Osteoblast (primary cell): ENCODE results near the gene INTS11. TPM values are rescaled to one million over a fixed set of nuclear protein-coding genes. Genes with fewer than 3 reads are reported as not detected.
A peak's percentile ranks its signal among the peaks of the same experiment; 100 is the strongest.

Experiments
- DNase-seq: peaks from one replicate; pipeline ENCODE4 v3.0.0; 2011; ENCODE audit warnings: low spot score, mixed read lengths; ENCODE audit not compliant: insufficient read length; ENCODE audit errors: missing footprints
- H2AFZ ChIP-seq: 2 replicates; pipeline ENCODE4 v1.6.0; 2011; ENCODE audit warnings: mild to moderate bottlenecking, low read length
- H3K27ac ChIP-seq: 2 replicates; pipeline ENCODE4 v1.5.1; 2011; ENCODE audit warnings: mild to moderate bottlenecking, low read depth, low read length, moderate library complexity
- H3K27me3 ChIP-seq: 2 replicates; pipeline ENCODE4 v1.6.0; 2012; ENCODE audit warnings: mild to moderate bottlenecking, control low read depth, inconsistent platforms, low read length, moderate library complexity; ENCODE audit not compliant: insufficient read depth
- H3K36me3 ChIP-seq: 2 replicates; pipeline ENCODE4 v1.5.1; 2011; ENCODE audit warnings: mild to moderate bottlenecking, low read length, control low read depth, moderate library complexity; ENCODE audit not compliant: insufficient read depth
- H3K4me1 ChIP-seq: 2 replicates; pipeline ENCODE4 v1.5.1; 2011; ENCODE audit warnings: mild to moderate bottlenecking, low read length, control low read depth, moderate library complexity; ENCODE audit not compliant: insufficient read depth
- H3K4me2 ChIP-seq: 2 replicates; pipeline ENCODE4 v1.6.0; 2011; ENCODE audit warnings: mild to moderate bottlenecking, low read length; ENCODE audit not compliant: insufficient read depth
- H3K4me3 ChIP-seq: fragments of 200-600 bp; sonication (generic); 3 replicates; pipeline ENCODE4 v1.5.1; 2012; ENCODE audit warnings: mild to moderate bottlenecking, low read length, inconsistent platforms; ENCODE audit not compliant: insufficient read depth
- H3K79me2 ChIP-seq: 2 replicates; pipeline ENCODE4 v1.6.0; 2012; ENCODE audit warnings: mild to moderate bottlenecking, low read length, control low read depth, inconsistent platforms; ENCODE audit not compliant: insufficient read depth
- H3K9me3 ChIP-seq: 2 replicates; pipeline ENCODE4 v1.5.1; 2011; ENCODE audit warnings: low read depth, low read length, control low read depth
- H4K20me1 ChIP-seq: 2 replicates; pipeline ENCODE4 v1.6.0; 2012; ENCODE audit warnings: mild to moderate bottlenecking, low read length, control low read depth; ENCODE audit not compliant: insufficient read depth
- total RNA-seq: library from RNA; depleted of rRNA; stranded (reverse); fragments of >200 nt; gene quantifications from 2 replicates; pipeline ENCODE4 v1.2.3, GENCODE V29; 2012
- TF ChIP-seq, protein P1 (sequence below): IDR thresholded peaks from 2 replicates; pipeline ENCODE4 v1.5.1; 2011; ENCODE audit warnings: mild to moderate bottlenecking, low read depth, low read length, moderate library complexity; ENCODE audit errors: extremely low read depth

INTS11 gene
- total RNA-seq, 1 donor = 59.7 TPM

DNA sequence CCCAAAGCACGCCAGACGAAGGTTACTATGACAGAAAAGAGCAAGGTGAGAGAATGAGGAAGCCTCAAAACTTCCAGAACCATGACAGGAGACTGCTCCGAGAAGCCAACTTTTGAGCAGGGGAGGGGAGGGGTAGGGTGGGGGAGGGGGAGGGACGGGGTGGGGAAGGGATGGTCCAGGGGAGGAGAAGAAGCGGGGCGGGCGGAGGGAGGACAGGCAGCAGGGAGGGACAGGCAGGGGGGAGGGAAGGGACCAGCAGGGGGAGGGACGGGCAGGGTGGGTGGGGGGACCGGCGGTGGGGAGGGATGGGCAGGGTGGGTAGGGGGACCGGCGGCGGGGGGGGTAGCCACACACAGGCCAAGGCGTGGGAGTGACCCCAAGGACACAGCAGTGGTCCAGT, 2.0 kb downstream of the INTS11 start:
- Histone ChIP-seq H3K79me2 (peaks cover 86% of the 10 kb centered on the region), H3K4me1 (peaks cover 22% of the 10 kb centered on the region), H4K20me1 (peaks cover 49% of the 10 kb centered on the region), H2AFZ (no peak overlapping the region), H3K27me3 (no peaks in the 10 kb centered on the region), H3K36me3 (peaks cover 22% of the 10 kb centered on the region), H3K9me3 (no peaks in the 10 kb centered on the region), H3K4me3 (no peak overlapping the region), H3K27ac (no peak overlapping the region), H3K4me2 (no peak overlapping the region)
- TF ChIP-seq, protein P1, sequence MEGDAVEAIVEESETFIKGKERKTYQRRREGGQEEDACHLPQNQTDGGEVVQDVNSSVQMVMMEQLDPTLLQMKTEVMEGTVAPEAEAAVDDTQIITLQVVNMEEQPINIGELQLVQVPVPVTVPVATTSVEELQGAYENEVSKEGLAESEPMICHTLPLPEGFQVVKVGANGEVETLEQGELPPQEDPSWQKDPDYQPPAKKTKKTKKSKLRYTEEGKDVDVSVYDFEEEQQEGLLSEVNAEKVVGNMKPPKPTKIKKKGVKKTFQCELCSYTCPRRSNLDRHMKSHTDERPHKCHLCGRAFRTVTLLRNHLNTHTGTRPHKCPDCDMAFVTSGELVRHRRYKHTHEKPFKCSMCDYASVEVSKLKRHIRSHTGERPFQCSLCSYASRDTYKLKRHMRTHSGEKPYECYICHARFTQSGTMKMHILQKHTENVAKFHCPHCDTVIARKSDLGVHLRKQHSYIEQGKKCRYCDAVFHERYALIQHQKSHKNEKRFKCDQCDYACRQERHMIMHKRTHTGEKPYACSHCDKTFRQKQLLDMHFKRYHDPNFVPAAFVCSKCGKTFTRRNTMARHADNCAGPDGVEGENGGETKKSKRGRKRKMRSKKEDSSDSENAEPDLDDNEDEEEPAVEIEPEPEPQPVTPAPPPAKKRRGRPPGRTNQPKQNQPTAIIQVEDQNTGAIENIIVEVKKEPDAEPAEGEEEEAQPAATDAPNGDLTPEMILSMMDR = no peak
- DNase-seq = no peak

- DNase-seq = no peak
- no peak overlapping the region for H3K4me3 ChIP-seq
- peaks cover 23% of the 10 kb centered on the region for H3K36me3 ChIP-seq
- TF ChIP-seq, protein P1 = no peak
- peak overlapping the region; percentile 33 for H3K27ac ChIP-seq
- H3K9me3 ChIP-seq = no peaks in the 10 kb centered on the region
- peaks cover 51% of the 10 kb centered on the region for H4K20me1 ChIP-seq
- H3K4me1 ChIP-seq = peaks cover 22% of the 10 kb centered on the region
- peaks cover 81% of the 10 kb centered on the region for H3K79me2 ChIP-seq
- H3K27me3 ChIP-seq = no peaks in the 10 kb centered on the region
- no peak overlapping the region for H3K4me2 ChIP-seq
- no peak overlapping the region for H2AFZ ChIP-seq
Measured at GRCh38 chr1:1321477-1321876, 3.0 kb downstream of the INTS11 start.

DNA sequence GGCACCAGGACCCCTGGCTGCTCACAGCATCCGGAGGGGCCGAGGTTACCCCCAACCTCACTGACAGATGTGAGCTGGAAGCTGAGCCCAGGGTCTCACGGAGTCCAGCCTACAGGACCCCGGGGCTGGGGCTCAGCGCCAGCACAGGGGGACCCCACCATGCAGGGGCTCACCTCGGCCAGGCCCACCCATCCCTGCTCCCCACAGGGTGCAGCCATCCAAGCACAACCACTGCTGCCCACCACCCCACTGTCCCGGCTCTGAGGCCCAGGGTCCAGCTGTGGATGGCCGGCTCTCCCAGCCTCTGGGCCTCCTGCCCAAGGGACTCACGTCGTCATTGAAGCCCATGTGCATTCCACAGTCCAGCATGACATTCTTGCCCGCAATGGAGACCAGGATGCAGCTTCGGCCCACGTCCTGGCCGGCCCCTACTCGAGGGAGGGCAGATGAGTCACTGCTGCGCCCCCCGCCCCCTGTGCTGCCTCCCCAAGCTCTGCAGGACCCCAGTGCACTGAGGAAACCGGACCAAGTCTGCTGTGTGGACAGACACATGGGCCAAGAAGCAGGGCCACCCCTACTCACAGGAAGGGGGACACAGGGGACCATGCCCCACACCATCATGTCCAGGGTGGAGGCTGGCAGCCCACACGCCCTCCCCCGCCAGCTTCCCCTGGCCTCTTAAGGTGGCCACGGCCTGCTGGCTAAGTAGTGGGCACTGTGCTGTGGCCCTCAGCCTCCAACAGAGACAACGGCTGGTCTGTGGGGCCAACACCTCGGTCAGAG, 3.6 kb downstream of the INTS11 start:
- no peaks in the 10 kb centered on the region for H3K9me3 ChIP-seq
- H3K79me2 ChIP-seq = peaks cover 79% of the 10 kb centered on the region
- H3K27me3 ChIP-seq = no peaks in the 10 kb centered on the region
- H3K4me1 ChIP-seq = peaks cover 20% of the 10 kb centered on the region
- no peak overlapping the region for H3K4me2 ChIP-seq
- H3K27ac ChIP-seq = peak overlapping the region; percentile 37
- peaks cover 45% of the 10 kb centered on the region for H4K20me1 ChIP-seq
- DNase-seq = no peak
- TF ChIP-seq, protein P1 = no peak
- H2AFZ ChIP-seq = no peak overlapping the region
- no peak overlapping the region for H3K4me3 ChIP-seq
- H3K36me3 ChIP-seq = peaks cover 23% of the 10 kb centered on the region

DNA sequence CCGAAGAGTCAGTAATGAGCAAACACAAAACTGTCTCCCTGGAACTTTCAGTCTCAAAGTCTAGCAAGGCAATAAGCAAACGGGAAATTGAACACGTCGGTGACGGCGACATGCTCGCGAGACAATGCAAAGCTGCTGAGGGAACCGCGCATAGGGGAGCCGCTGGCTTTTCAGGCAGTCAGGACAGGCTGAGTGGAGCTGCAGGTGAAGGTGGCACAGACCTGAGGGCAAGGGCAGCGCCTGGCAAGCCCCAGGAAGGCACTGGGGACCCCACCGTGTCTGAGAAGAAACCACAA, 4.9 kb downstream of the INTS11 start:
- no peak for DNase-seq
- TF ChIP-seq, protein P1 = no peak
- peaks cover 38% of the 10 kb centered on the region for H4K20me1 ChIP-seq
- H2AFZ ChIP-seq = no peak overlapping the region
- H3K9me3 ChIP-seq = no peaks in the 10 kb centered on the region
- H3K4me3 ChIP-seq = no peak overlapping the region
- H3K79me2 ChIP-seq = peaks cover 77% of the 10 kb centered on the region
- H3K27me3 ChIP-seq = no peaks in the 10 kb centered on the region
- H3K4me2 ChIP-seq = no peak overlapping the region
- H3K27ac ChIP-seq = no peak overlapping the region
- H3K4me1 ChIP-seq = peaks cover 10% of the 10 kb centered on the region
- peaks cover 26% of the 10 kb centered on the region for H3K36me3 ChIP-seq
